ENCODE results near the gene NUAK1. TPM values are rescaled to one million over a fixed set of nuclear protein-coding genes. Genes with fewer than 3 reads are reported as not detected.

NUAK1 gene
- total RNA-seq, 1 experiment from 2014 or later, result 7.0 TPM

- DNase-seq (ENCODE audit: low read depth), result no peak
These were observed 28.0 kb downstream of the NUAK1 start for GRCh38 chr12:106110626-106111300.

- DNase-seq (ENCODE audit: low read depth), result no peak
These were observed 29.4 kb downstream of the NUAK1 start for GRCh38 chr12:106109168-106109910.

GRCh38 chr12:106108185-106108835, 30.4 kb downstream of the NUAK1 start:
- peak; percentile 49 for DNase-seq (ENCODE audit: low read depth)

GRCh38 chr12:106107566-106107965, 31.2 kb downstream of the NUAK1 start:
- peak; percentile 26 for DNase-seq (ENCODE audit: low read depth)

GRCh38 chr12:106106892-106107291, 31.9 kb downstream of the NUAK1 start:
- DNase-seq (ENCODE audit: low read depth), result peak; percentile 86

- peak; percentile 41 for DNase-seq (ENCODE audit: low read depth)
These were observed 32.6 kb downstream of the NUAK1 start for GRCh38 chr12:106106061-106106566.

- DNase-seq (ENCODE audit: low read depth), result no peak
These were observed 37.0 kb downstream of the NUAK1 start for GRCh38 chr12:106101803-106102202.

- no peak for DNase-seq (ENCODE audit: low read depth)
These were observed 40.0 kb downstream of the NUAK1 start for GRCh38 chr12:106098691-106099200.

GRCh38 chr12:106097011-106097410, 41.7 kb downstream of the NUAK1 start:
- DNase-seq (ENCODE audit: low read depth), result no peak

- no peak for DNase-seq (ENCODE audit: low read depth)
These were observed 42.4 kb downstream of the NUAK1 start for GRCh38 chr12:106096376-106096775.

GRCh38 chr12:106094304-106094703, 44.5 kb downstream of the NUAK1 start:
- no peak for DNase-seq (ENCODE audit: low read depth)

- DNase-seq (ENCODE audit: low read depth), result no peak
These were observed 45.5 kb downstream of the NUAK1 start for GRCh38 chr12:106093246-106093645.

GRCh38 chr12:106091446-106091820, 47.3 kb downstream of the NUAK1 start:
- no peak for DNase-seq (ENCODE audit: low read depth)

GRCh38 chr12:106090591-106091445, 47.9 kb downstream of the NUAK1 start:
- DNase-seq (ENCODE audit: low read depth), result peak; percentile 92

GRCh38 chr12:106089935-106090334, 48.8 kb downstream of the NUAK1 start:
- DNase-seq (ENCODE audit: low read depth), result no peak

- DNase-seq (ENCODE audit: low read depth), result no peak
These were observed 49.8 kb downstream of the NUAK1 start for GRCh38 chr12:106088811-106089485.

GRCh38 chr12:106088246-106088808, 50.4 kb downstream of the NUAK1 start:
- no peak for DNase-seq (ENCODE audit: low read depth)

- no peak for DNase-seq (ENCODE audit: low read depth)
These were observed 52.1 kb downstream of the NUAK1 start for GRCh38 chr12:106086696-106087095.

- DNase-seq (ENCODE audit: low read depth), result no peak
These were observed 53.5 kb downstream of the NUAK1 start for GRCh38 chr12:106085213-106085612.

GRCh38 chr12:106084759-106085158, 54.0 kb downstream of the NUAK1 start:
- no peak for DNase-seq (ENCODE audit: low read depth)

All from RPMI7951 (cell line).